Measurements from ENCODE around the gene ALKBH7.

Gene ALKBH7

GRCh38 chr19:6402058-6402457 is 29.5 kb downstream of the ALKBH7 start:
- no peak for DNase-seq

GRCh38 chr19:6402837-6403608 is 30.4 kb downstream of the ALKBH7 start:
- no peak for DNase-seq

DNA sequence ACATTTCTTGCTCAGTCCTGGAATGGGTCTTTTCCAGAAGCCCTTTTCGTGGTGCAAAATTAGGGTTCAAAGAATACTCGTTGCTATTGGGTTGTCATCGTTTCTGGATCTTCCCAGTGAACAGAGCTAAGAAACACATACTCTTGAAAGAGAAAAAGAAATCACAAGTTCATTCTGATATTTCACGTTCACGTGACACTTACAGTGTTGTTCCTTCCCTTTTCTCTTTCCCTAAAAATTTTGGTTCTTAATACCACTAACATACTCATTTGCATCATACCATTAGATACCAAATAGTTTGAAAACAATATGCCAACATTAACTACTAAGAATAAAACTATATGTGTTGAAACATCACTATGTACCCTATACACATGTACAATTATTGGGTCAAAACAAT is 33.8 kb downstream of the ALKBH7 start:
- DNase-seq: no peak

- DNase-seq: no peak
These were observed 36.8 kb downstream of the ALKBH7 start for GRCh38 chr19:6409346-6409745.

- DNase-seq: no peak
These were observed 39.5 kb downstream of the ALKBH7 start for GRCh38 chr19:6412061-6412446.

DNA sequence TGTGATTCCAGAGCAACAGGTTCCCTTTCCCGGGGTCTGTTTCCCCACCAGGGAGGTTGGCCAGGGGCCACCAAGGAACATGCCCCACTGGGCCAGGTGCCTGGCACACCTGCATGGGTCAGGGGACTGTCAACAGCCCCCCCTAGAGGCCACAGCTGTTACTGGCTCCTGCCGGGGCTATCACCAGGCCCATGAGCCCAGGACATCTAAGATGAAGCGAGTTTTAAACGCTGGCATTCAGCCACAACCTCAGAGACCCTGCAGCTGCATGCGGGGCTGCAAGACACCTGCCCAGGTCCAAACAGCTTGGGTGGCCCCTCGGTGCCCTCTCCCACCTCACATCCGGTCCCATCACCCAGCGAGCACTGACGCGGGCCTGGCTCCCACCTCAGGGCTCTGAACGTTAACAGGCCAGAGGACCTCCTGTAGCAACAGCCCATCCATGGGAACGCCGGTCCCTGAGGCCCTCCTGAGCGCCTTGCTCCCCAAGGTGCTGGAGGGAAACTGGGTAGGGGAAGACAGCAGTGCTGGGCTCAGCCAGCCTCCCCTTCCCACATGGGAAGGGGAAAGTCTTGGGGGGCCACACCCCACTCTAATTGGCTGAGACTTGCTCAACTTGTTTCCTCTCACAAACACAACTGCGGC is 40.0 kb downstream of the ALKBH7 start:
- DNase-seq: no peak

GRCh38 chr19:6413291-6413690 is 40.7 kb downstream of the ALKBH7 start:
- no peak for DNase-seq

- no peak for DNase-seq
These were observed 41.4 kb downstream of the ALKBH7 start for GRCh38 chr19:6413721-6414643.

- no peak for DNase-seq
These were observed 42.4 kb downstream of the ALKBH7 start for GRCh38 chr19:6414793-6415590.

DNA sequence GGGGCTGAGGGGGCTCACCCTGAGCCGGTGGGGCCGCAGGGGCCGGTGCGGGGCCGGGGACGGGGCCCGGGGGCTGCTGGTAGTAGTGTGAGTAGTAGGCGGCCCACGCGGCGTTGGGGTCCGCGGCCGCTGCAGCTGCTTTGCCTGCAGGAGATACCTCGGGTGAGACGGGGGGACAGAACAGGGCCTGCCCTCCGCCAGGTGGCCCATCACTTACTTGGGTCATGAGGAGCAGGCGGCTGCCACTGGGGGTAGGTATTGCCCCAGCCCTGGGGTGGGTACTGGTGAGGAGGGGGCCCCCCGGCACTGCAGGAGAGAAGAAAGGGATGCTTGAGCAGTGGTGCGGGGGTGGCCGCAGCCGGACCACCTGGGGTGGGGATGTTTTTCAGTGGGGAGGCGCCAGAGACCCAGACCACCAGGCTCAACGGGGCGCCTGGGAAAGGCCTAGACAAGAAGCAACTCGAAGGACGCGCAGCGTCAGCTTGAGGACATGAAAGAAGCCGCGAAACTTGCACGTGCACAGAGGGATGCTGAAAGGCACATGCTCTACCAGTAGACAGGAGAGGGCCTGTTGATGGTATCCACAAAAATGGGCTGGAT is 43.1 kb downstream of the ALKBH7 start:
- no peak for DNase-seq

- no peak for DNase-seq
These were observed 44.2 kb downstream of the ALKBH7 start for GRCh38 chr19:6416658-6417405.

GRCh38 chr19:6417713-6418561 is 45.3 kb downstream of the ALKBH7 start:
- no peak for DNase-seq

DNA sequence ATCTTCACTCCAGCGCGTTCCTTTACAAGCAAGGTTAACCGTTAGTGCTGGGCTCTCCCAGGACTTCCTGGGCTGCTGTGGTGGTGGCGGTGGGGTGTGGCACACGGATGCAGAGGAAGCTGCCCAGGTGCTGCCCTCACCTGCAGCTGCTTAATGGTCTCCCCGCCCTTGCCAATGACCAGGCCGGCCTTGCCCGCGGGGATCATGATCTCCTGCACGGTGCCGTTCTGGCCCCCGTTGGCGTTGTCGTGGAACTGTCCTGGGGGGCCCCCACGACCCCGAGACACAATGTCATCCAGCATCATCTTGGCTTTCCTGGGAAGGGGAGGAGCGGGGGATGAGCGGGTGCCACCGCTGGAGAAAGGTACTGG is 46.0 kb downstream of the ALKBH7 start:
- DNase-seq: no peak

GRCh38 chr19:6421075-6422014 is 48.8 kb downstream of the ALKBH7 start:
- DNase-seq: no peak

DNA sequence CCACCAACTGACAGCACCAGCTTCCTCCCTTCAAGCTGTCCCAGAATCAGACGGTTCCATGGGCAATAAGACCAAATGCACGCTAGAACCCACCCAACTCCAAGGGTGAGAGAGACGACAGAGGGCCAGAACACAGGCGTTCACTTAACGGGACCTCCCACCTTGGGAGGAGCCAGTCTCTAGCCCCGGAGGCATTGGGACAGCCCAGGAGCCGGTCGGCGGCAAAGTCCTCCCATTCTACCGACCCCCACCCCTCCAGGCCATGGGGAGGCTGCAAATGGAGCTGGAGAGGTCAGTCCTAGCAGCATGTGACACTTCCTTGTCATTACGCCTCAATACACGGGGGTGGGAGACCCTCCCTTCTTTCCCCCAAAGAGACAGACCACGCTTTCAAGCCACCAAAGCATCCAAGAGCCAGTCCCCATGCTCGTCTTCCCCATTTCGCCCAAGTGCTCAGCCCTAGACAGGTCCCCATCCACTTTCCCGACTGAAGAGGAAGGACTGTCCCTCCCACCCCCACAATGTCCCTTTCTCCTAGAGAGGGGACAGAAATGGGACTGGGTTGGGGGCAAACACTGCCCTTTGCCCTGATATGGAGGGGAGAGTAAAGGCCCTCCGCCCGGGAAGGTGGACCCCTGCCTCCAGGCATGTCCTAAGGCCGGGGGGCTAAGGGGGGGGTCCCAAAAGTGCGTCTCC is 51.1 kb downstream of the ALKBH7 start:
- no peak for DNase-seq

DNA sequence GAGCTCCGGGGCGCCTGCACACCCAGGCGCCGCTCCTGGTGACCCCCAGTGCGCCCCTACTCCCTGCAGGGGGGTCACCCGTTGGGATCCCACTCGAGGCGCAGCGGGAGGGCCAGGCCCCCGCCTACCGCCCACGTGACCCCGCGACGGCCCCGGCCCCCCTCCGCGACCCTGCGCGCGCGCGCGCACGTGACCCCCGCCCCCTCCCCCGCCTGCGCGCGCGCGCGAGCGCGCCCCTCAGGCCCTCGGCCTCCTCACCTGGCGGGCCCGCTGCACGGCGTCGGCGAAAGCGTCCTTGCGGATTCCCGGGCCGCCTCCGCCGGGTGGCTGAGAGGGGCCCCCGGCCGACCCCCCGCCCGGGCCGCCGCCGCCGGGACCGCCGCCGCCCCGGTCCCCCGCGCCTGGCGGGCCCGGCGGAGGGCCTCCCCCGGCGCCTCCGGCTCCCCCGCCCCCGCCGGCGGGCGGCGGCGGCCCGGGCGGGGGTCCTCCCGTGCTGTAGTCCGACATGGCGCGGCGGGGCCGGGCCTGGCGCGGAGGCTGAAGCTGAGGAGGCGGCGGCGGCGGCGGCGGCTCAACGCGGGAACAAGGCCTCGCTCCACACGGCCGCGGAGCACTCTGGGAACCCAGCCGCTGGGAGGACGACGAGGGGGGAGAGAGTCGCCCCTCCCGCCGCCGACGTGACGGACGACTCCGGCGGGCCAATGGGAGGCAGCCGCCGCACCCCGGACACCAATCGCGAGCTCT is 51.8 kb downstream of the ALKBH7 start, which contains the start of gene KHSRP:
KHSRP (minus strand) TSS at position 617 of the 744 bp plus-strand sequence; CDS start at position 507, 110 bp downstream.
- no peak for DNase-seq

All from NCI-H1105 treated with DMSO at 0.1 percent for 48 hours (cell line).